Panc1 (cell line): Measurements from ENCODE around the gene SPATA46.

Experiments used
- SIN3A ChIP-seq: IDR thresholded peaks from 2 replicates; pipeline ENCODE4 v1.6.1; 2012; ENCODE audit warnings: low read depth, mild to moderate bottlenecking, low read length, moderate library complexity, borderline replicate concordance; ENCODE audit not compliant: insufficient read depth
- TF ChIP-seq, protein P1 (sequence below): fragments of 450-650 bp; IDR thresholded peaks from 2 replicates; pipeline ENCODE4 v1.5.1; 2017; ENCODE audit warnings: mild to moderate bottlenecking

- no peak for TF ChIP-seq SIN3A
- TF ChIP-seq, protein P1, sequence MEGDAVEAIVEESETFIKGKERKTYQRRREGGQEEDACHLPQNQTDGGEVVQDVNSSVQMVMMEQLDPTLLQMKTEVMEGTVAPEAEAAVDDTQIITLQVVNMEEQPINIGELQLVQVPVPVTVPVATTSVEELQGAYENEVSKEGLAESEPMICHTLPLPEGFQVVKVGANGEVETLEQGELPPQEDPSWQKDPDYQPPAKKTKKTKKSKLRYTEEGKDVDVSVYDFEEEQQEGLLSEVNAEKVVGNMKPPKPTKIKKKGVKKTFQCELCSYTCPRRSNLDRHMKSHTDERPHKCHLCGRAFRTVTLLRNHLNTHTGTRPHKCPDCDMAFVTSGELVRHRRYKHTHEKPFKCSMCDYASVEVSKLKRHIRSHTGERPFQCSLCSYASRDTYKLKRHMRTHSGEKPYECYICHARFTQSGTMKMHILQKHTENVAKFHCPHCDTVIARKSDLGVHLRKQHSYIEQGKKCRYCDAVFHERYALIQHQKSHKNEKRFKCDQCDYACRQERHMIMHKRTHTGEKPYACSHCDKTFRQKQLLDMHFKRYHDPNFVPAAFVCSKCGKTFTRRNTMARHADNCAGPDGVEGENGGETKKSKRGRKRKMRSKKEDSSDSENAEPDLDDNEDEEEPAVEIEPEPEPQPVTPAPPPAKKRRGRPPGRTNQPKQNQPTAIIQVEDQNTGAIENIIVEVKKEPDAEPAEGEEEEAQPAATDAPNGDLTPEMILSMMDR, result no peak
Measured at GRCh38 chr1:162404550-162405160, 28.0 kb upstream of the SPATA46 start.
